LNCaP clone FGC (cell line): Measurements from ENCODE around the gene DOK4.

ENCODE experiments used
- DNase-seq: peaks from one replicate; pipeline ENCODE4 v3.0.0-alpha.2; 2011; ENCODE audit warnings: low read depth
- H3K4me3 ChIP-seq: 2 replicates; pipeline ENCODE4 v1.5.1; 2011; ENCODE audit warnings: mild to moderate bottlenecking, low read depth, low read length, control low read depth
- TF ChIP-seq, protein P1 (sequence below): IDR thresholded peaks from 2 replicates; pipeline ENCODE4 v1.5.1; 2012; ENCODE audit warnings: mild to moderate bottlenecking; ENCODE audit not compliant: control insufficient read depth, insufficient read depth; ENCODE audit errors: extremely low read depth

DOK4 gene

DNA sequence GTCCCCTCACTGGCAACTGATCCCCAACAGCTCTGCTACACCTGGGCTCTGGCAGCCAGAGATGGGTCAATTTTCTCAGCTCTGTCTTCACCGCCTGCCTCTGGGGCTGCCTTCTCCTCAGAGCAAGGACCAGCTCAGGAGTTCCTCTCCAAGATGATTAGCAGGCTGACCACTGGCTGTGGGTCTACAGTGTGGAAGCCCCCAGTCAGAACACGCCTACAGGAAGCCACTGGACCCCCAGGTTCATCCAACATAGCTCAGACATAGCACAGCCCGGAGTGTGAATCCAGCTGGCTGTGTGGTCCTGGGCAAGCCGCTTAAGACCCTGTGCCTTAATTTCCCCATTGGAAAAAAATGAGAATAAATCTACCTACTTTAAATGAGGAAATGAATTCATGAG lies 4.9 kb downstream of the DOK4 start:
- no peak overlapping the region for H3K4me3 ChIP-seq
- DNase-seq, result no peak
- TF ChIP-seq, protein P1, sequence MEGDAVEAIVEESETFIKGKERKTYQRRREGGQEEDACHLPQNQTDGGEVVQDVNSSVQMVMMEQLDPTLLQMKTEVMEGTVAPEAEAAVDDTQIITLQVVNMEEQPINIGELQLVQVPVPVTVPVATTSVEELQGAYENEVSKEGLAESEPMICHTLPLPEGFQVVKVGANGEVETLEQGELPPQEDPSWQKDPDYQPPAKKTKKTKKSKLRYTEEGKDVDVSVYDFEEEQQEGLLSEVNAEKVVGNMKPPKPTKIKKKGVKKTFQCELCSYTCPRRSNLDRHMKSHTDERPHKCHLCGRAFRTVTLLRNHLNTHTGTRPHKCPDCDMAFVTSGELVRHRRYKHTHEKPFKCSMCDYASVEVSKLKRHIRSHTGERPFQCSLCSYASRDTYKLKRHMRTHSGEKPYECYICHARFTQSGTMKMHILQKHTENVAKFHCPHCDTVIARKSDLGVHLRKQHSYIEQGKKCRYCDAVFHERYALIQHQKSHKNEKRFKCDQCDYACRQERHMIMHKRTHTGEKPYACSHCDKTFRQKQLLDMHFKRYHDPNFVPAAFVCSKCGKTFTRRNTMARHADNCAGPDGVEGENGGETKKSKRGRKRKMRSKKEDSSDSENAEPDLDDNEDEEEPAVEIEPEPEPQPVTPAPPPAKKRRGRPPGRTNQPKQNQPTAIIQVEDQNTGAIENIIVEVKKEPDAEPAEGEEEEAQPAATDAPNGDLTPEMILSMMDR, result no peak

DNA sequence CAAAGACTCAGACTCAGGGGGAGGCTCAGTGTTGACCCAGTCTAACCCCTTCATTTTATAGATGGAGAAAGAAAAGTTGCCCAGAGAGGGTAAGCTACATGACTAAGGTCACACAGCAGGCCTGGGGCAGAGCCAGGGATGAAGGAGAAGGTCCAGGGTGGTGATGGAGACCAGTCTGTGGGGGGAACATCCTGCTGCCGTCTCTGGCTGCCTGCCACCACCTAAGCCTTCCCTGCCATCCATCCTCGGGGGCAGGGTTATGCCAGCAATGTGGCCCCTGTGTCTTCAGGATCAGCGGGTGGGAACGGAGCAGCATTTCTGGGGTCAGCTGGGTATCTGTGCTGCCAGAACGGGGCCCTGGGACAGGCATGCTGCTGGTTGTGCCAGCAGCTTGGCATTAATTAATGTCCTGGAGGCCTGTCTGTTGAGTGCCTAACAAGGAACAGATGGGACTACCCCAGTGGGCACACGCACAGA lies 5.5 kb downstream of the DOK4 start:
- TF ChIP-seq, protein P1, result no peak
- DNase-seq, result no peak
- H3K4me3 ChIP-seq, result no peak overlapping the region

DNA sequence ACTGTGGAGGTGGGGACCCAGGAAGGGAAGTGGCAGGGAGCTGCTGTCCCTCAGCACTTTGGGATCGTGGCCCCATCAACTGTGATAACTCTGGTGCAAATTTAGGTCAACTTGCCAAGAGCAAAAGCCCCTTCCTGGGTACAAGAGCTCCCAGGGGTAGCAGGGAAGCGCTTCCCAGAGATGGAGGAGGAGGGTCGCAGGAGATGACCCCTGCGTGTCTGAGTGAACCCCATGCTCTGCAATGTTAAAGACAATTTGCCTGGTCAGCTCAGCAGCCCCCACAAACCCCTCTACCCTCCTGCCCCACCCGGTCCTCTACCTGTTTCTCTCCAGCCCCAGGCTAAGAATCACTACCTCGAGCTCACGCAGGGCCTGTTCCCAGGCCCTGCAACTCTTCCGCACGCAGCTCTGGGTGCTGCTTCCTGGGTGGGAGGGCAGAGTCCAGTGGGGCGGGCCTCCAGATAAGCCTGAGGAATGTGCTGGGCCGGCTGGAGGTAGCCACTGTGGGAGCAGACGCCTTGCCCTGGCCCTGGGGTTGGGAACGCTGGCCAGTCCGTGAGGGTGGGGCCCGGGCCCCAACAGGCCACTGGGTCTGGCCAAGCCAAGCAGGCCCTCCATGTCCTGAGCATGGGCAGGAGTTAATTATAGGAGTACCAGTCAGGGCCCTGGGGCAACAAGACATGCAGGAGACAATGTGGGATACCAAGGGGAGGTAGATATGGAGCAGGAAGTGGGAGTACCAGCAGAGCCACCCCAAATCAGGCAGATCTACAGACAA lies 6.1 kb downstream of the DOK4 start:
- DNase-seq, result no peak
- H3K4me3 ChIP-seq, result no peak overlapping the region
- TF ChIP-seq, protein P1, result no peak

DNA sequence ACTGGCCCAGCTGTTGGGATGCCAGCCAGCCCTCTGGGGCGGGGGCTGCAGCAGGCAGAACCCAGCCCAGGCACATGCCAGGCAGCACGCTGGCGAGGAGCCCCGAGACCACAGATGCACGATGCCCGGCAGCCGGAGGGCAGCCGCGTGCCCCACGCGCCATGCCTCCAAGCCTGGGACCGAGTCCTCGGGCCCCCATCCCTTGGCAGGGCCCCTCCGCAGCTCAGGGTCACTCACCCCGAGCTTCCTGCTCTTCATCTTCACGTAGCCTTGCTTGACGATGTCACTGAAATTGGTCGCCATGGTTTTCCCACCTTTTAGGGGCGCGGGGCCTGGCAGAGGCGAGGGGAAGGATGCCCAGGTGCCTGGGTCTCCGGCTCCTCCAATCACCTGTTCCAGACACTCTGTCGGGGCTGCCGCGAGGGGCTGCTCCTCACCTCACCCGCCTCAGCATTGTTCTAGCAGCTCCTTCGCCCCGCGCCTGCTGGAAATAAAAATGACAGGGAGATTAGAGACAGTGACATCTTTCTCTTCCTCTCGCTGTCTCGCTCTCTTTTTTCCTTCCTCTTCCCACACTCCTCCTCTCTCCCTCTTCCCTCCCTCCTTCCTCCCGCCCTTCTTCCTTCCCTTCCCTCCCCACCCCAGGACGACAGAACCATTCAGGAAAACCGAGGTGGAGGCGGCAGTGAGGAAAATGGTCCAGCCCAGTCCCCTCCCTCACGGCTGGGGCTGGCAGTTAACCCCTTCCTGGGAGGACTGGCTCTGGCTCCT lies 6.9 kb downstream of the DOK4 start:
- DNase-seq, result no peak
- no peak overlapping the region for H3K4me3 ChIP-seq

DNA sequence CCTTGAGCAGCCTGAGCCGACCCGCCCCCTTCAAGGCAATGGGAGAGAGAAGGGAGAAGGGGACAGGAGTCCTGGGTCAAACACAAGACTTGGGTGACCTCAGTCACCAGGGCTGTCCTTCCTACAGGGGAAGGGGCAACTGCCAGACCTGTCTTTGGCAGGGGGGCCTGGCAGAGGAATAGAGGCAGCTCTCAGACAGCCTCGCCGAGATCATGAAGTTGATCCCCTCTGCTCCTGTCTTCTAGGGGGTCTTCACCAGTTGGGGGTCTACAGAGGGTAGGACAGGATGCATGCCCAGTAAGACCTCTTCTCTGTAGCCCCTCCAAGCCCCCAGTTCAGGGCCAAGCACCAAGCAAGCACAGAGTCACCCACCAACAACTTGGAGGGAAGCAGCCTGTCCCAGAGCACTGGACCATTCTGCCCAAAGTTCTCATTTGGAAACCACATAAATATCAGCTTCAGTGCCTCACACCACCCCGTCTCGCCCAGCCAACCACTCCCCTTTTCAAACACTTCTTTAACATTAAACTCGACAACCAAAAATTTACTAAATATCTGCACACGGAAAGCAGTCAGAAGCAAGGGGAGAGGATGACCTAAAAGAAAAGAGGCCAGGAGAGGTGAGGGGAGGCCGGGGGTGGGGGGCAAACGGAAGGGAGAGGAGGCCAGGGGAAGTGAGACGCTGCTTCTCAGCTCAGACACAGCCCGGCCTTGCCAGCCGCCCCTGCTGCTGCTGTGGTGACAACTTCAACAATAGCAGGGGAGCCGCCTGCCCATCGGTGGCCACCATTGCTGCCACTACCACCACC lies 7.7 kb downstream of the DOK4 start:
- TF ChIP-seq, protein P1, result no peak
- DNase-seq, result no peak
- H3K4me3 ChIP-seq, result no peak overlapping the region

More for the DNA sequence above, 6.9 kb downstream of the DOK4 start:
- TF ChIP-seq, protein P1, result no peak

DNA sequence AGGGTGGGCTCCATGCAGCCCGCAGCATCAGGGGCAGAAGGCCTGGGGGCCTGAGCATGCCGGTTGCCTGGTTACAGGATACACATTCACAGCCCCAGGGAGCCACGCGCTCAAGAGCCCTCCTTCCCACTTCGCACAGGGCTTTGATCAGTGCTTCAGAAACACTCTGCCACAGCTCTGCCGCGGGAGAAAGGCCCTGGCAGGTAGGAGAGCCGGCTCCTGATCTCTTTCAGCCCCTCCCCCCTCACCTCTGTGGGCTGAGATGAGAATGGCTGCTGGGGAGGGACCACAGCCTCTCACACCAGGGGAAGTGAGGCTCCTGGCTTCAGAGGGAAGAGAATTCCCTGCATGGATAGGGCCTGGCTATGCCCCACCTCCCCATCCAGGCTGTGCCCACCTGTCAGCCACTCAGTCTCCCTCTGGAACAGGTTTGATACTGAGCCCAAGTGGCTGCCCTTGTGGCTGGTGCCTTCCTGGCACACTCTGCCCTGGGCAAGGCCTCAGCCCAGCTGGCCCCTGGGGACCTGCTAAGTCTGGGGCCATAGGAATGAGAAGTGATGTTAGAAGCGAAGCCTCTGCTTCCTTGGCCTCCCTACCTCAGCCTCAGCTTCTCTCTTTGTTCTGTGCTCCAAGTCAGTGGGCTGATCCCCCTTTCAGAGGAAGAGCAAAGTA lies 8.6 kb downstream of the DOK4 start:
- TF ChIP-seq, protein P1, result no peak
- H3K4me3 ChIP-seq, result no peak overlapping the region
- no peak for DNase-seq
